ENCODE measurements around the gene LRGUK. TPM values are rescaled to one million over a fixed set of nuclear protein-coding genes. Genes with fewer than 3 reads are reported as not detected.

The LRGUK gene
- total and polyA plus RNA-seq, 2 of the 8 experiments (the other 6 are each of a cell fraction or from before 2014, with no cell fraction given), result 1.5 to 3.6 TPM

DNA sequence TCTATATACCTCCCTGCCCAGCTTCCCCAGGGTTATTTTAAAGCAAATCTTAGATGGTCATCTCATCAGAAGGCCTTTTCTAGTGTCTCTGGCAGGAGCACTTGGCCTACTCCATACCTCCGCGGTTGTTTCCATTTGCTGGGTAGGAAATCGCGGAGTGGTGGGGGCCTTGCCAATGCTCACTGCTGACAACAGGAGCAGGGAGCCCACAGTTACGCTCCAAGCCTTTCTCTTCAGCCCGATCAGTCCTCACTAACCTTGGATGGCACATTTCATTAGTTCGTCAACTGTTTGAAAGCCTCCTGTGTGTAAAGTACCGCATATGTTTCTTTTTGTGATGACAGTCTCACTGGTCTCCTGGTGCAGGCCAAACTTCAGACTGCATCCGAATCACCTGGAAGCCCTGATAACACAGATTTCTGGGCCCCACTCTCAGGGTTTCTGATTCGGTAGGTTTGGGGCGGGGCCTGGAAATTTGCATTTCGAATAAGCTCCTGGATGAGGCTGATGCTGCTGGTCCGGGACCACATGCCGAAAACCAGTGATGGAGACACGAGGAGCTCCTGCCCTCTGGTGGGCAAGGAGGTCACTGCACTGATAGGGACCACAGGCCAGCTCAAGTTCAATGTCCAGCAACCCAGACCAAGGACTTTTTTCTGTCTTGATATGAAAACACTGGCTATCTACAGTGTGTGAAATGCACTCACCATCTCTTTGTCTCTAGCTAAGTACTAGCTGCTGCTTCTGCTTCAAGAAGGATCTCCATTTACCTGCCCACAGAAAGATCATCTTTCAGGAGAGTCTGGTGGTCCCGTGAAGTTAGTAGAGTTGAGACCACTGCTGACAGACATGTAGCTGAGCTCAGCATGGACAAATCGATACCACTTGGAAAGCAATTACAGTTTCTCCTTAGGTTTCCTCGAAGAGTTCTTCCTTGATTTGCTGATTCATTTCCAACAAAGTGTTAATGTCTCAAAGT is 14.0 kb downstream of the LRGUK start:
- Histone ChIP-seq H3K36me3 (ENCODE audit: control insufficient read depth in 2 of 4, insufficient read depth in 4 of 4, low read length in 3 of 4) (no peaks in the 10 kb centered on the region; a peak in 1 of 8 replicates), H4K5ac (ENCODE audit: insufficient read length, low read depth, low read length) (peak overlapping the region; percentile 7), H2AK5ac (ENCODE audit: low read depth, low read length) (no peak overlapping the region), H3K23me2 (ENCODE audit: low read depth, low read length) (no peaks in the 10 kb centered on the region), H4K20me1 (replicated peaks in 1 of 2; ENCODE audit: control insufficient read depth in 1 of 2, insufficient read depth in 2 of 2, low read length in 2 of 2) (no peaks in the 10 kb centered on the region), H2BK15ac (ENCODE audit: low read length) (no peak overlapping the region), H3K27me3 (replicated peaks in 1 of 4; ENCODE audit: control insufficient read depth in 3 of 4, extremely low read depth in 1 of 4, insufficient read depth in 3 of 4, low read length in 3 of 4) (no peaks in the 10 kb centered on the region), H2BK20ac (ENCODE audit: low read length) (no peak overlapping the region), H4K8ac (ENCODE audit: extremely low read depth, insufficient read depth, low read length) (no peak overlapping the region; the same call in 1 of the 2 replicates), H3K79me2 (ENCODE audit: control insufficient read depth in 1 of 2, insufficient read depth in 2 of 2, low read length in 2 of 2) (no peaks in the 10 kb centered on the region), H3K4me2 (ENCODE audit: insufficient read depth in 1 of 2, low read depth in 2 of 2, low read length in 2 of 2) (peak overlapping the region in 1 of 2 experiments; percentile 25; a peak in 2 of 4 replicates), H2BK5ac (ENCODE audit: low read depth, low read length) (0 out of 2 replicates have a peak overlapping the region, but pooled peaks have one; percentile 12), H3K23ac (ENCODE audit: insufficient read length) (no peak overlapping the region), H2BK12ac (ENCODE audit: low read depth, low read length) (0 out of 2 replicates have a peak overlapping the region, but pooled peaks have one; percentile 7), H3K9me3 (ENCODE audit: insufficient read depth in 2 of 2, low read depth in 1 of 2, low read length in 1 of 2) (no peaks in the 10 kb centered on the region), H3K27ac (ENCODE audit: low read depth, low read length) (no peak overlapping the region), H3K18ac (ENCODE audit: extremely low read depth, low read length) (peak overlapping the region; percentile 10; the same call in 1 of the 2 replicates), H2AFZ (ENCODE audit: low read length) (peak overlapping the region; percentile 86; the same call in 1 of the 2 replicates), H4K91ac (replicated peaks; ENCODE audit: insufficient read length, low read length) (peak overlapping the region; percentile 14), H3K9ac (replicated peaks in 1 of 4; ENCODE audit: extremely low read depth in 1 of 4, low read depth in 3 of 4, low read length in 3 of 4) (no peak overlapping the region), H3K4ac (replicated peaks; ENCODE audit: insufficient read length, low read depth, low read length) (no peak overlapping the region), H3K79me1 (ENCODE audit: low read depth, low read length) (no peaks in the 10 kb centered on the region), H2BK120ac (replicated peaks; ENCODE audit: low read depth, low read length) (no peak overlapping the region), H3K56ac (replicated peaks; ENCODE audit: insufficient read length, low read depth, low read length) (no peak overlapping the region), H3K4me1 (replicated peaks in 1 of 4; ENCODE audit: control insufficient read depth in 3 of 4, insufficient read depth in 4 of 4, low read length in 3 of 4) (peaks cover 2 to 6% (median 3%) of the 10 kb centered on the region in 4 experiments; a peak in 3 of 7 replicates), H3K14ac (ENCODE audit: insufficient read length) (no peak overlapping the region), H3K4me3 (ENCODE audit: extremely low read depth in 1 of 4, insufficient read depth in 2 of 4, low read depth in 3 of 4, low read length in 4 of 4) (no peak overlapping the region)
- POLR2A ChIA-PET (ENCODE audit: partially characterized antibody), result interaction anchor here (0.6 to 1.1 kb wide), 7 partner anchors 10 to 92 kb away, joined by 3 to 5 read pairs (median 4); partner anchors contain the start of gene LRGUK
- CTCF ChIA-PET (ENCODE audit: partially characterized antibody), result interaction anchor here (0.5 to 2.5 kb wide), 49 partner anchors 9 to 292 kb away, joined by 3 to 20 read pairs (median 4); partner anchors contain the start of gene LRGUK
- 54% methylated on average over 18 of the region's 18 CpGs; no CpG with 5 or more reads in 1 of the 2 experiments for WGBS, 2 experiments (ENCODE audit: extremely low coverage in 1 of 2, insufficient coverage in 1 of 2, insufficient read length in 1 of 2, insufficient replicate concordance in 2 of 2, low coverage in 1 of 2, low lambda C conversion rate in 2 of 2, missing lambda C conversion rate in 1 of 2)
- DNase-seq (ENCODE audit: low read depth in 1 of 2, low spot score in 2 of 2) (peak; percentile 57 to 92), FAIRE-seq (peak; percentile 98)
- TF ChIP-seq, protein P1, sequence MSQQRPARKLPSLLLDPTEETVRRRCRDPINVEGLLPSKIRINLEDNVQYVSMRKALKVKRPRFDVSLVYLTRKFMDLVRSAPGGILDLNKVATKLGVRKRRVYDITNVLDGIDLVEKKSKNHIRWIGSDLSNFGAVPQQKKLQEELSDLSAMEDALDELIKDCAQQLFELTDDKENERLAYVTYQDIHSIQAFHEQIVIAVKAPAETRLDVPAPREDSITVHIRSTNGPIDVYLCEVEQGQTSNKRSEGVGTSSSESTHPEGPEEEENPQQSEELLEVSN (IDR thresholded peaks at IDR 0.05), result peak; percentile 27; the same call in 1 of the 2 replicates
- TF ChIP-seq CEBPB (IDR thresholded peaks at IDR 0.05; ENCODE audit: low read depth, low read length) (no peak), RAD21 (IDR thresholded peaks at IDR 0.05 in 1 of 2, conservative IDR thresholded peaks at IDR 0.05 in 1 of 2; ENCODE audit: low read depth in 2 of 2, low read length in 2 of 2) (peak; percentile 97), YY1 (IDR thresholded peaks at IDR 0.05; ENCODE audit: low read depth, low read length) (0 out of 2 replicates have a peak, but pooled peaks have one; percentile 20), CREB1 (IDR thresholded peaks at IDR 0.05) (0 out of 2 replicates have a peak, but pooled peaks have one; percentile 29)
- TF ChIP-seq, protein P2, sequence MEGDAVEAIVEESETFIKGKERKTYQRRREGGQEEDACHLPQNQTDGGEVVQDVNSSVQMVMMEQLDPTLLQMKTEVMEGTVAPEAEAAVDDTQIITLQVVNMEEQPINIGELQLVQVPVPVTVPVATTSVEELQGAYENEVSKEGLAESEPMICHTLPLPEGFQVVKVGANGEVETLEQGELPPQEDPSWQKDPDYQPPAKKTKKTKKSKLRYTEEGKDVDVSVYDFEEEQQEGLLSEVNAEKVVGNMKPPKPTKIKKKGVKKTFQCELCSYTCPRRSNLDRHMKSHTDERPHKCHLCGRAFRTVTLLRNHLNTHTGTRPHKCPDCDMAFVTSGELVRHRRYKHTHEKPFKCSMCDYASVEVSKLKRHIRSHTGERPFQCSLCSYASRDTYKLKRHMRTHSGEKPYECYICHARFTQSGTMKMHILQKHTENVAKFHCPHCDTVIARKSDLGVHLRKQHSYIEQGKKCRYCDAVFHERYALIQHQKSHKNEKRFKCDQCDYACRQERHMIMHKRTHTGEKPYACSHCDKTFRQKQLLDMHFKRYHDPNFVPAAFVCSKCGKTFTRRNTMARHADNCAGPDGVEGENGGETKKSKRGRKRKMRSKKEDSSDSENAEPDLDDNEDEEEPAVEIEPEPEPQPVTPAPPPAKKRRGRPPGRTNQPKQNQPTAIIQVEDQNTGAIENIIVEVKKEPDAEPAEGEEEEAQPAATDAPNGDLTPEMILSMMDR (IDR thresholded peaks at IDR 0.05; ENCODE audit: control extremely low read depth in 1 of 3, insufficient read depth in 1 of 3, low read depth in 1 of 3, low read length in 3 of 3), result peak; percentile 87 to 98 (median 96)
